DOHH2 (cell line): ENCODE data around the gene UCHL3.

ENCODE experiments used
- CTCF ChIP-seq: fragments of 200-600 bp; sonication (generic); IDR thresholded peaks from one replicate; pipeline ENCODE4 v1.5.1; 2014; ENCODE audit warnings: antibody characterized with exemption, mild to moderate bottlenecking, low read depth, low read length; ENCODE audit not compliant: poor library complexity, severe bottlenecking
- EZH2phosphoT487 ChIP-seq: fragments of 200-600 bp; sonication (generic); IDR thresholded peaks from 2 replicates; pipeline ENCODE4 v1.6.1; 2017; ENCODE audit warnings: borderline replicate concordance, mild to moderate bottlenecking, antibody characterized with exemption, low read length, moderate library complexity, mixed read lengths

GRCh38 chr13:75620020-75620419, 70.4 kb downstream of the UCHL3 start:
- TF ChIP-seq CTCF (no peak), EZH2phosphoT487 (no peak)
